Stimulated activated CD4-positive, alpha-beta T cell treated with anti-CD3 and anti-CD28 coated beads, Interleukin-15, amount 100 ng/mL, for 24 hours (primary cell): ENCODE measurements around the gene USP6NL.
A peak's percentile ranks its signal among the peaks of the same experiment; 100 is the strongest.

Experiments
- DNase-seq: peaks from one replicate; pipeline ENCODE4 v3.0.0-alpha.2; 2020

USP6NL gene

DNA sequence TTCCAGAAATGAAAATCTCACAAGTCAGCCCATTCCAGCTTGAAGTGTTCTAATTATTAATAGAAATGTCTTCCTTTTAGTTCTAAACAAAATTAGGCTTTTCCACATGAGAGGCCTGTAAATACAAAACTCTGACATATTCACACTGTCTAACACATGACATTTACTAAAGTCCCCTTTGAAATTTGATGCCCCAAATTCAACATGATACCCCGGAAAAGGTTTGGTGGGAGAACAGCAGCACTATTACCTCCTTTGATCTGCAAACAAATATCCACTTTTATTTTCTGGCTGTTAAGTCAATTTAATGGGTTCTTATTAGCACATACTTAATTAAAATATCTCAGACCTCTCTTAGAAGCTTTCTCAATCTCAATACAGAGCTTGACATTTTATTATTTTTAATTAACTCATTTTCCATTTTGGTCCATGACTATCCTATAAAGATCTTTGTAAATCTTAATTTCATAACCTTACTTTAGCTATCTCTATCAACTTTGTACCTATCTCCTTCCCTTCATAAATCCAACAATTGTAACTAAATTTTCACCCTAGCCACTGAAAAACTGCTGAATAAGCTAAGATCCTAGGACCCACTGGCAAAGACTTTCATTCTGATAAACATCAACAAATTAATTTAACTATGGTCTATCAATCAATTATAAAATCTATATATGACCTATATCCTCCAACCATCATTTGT is 63.2 kb downstream of the USP6NL start:
- DNase-seq, result no peak

DNA sequence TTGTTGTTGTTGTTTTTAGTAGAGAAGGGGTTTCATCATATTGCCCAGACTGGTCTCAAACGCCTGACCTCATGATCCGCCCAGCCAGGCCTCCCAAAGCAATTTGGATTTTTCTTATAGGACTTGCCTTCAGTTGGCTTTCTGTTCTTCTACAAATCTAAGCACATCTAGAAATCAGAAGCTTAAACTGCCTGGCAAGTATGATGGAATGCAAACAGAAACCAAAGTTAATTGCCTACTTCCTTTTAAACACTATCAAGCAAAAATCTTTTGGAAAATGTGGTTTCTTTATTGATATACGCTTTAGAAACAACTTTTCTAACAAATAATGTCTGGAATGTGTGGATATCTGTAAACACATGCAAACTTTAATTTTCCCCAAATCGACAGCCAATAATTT is 64.9 kb downstream of the USP6NL start:
- no peak for DNase-seq

DNA sequence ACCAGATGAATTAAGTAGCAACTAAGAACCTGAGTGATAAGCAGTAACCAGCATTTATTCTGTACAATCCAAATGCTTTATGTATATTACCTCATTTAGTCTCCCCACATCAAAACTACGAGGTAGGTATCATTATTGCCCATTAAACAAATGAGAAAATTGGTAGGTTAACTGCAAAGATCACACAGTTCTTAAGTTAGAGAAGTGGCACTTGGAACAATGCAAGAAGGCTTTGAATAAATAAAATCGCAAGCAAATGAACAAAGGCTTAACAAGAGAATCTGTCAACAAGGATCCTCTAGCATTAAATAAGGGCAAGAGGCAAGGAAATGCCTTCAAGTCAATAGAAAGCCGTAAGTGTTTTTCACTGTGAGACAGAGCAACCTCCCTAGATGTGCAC is 70.2 kb downstream of the USP6NL start:
- no peak for DNase-seq

DNA sequence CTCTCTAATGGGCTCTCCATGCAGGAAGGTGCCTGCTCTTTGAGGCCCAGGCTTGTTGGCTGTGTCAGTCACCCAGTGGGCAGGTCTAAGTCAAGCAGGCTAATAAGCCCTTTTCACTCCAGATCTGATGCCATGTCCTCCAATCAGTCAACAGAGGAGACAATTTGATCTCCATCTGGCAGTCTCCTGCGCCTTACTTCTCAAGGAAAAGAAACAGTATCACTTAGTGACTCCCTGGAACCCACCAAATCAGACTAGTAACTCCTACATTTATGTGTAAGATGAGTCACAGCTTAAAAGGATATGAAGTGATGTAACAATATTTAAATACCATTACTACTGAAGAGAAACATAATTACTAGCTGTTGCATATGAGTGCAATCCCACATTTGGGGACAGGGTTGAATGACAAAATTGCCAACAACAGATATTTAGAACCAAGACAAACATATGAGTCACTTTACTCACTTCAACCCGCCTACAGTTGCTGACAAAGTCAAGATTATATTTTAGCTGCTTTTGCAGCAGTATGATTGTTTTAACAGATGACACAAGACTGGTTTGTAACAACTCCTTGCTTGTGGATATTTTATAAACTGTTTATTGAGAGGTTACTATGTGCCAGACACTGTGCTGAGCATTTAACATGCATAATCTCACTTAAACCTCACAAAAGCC is 72.1 kb downstream of the USP6NL start:
- no peak for DNase-seq

DNA sequence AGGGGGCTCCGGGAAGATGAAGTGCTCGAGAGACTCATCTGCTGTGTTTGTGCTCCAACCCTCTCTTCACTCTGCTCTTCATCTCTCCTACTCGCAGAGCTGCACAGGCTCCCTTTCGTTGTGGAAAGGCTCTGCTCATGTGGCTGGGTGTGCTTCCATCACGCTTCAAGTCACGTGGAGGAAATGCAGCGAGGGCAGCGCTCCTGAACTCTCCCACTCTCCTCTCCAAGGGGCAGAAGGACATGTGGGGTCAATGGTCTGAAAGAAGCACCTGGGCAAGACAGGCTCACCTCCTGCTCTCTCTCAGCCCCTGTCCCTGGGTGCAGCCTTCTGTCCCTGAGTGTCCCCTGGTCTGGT is 72.6 kb downstream of the USP6NL start:
- DNase-seq, result no peak

DNA sequence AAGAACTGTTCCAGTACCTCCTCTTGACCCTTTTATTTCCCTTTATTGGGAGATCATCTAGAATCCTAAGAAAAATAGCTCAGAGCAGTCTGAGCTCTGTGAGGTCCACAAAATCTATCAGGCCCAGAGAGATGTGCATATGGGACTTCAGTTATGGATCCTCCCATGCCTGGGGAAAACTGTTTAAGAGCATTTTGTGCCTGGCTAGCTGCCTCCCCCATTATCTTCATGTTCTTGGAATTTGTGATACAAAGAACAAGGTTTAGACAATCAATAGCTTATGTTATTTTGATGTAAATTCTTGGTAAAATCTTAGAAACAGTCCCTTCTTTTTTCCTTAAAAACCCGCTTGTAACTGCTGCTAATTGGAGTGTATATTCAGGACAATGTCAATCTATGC is 75.2 kb downstream of the USP6NL start:
- DNase-seq, result no peak

DNA sequence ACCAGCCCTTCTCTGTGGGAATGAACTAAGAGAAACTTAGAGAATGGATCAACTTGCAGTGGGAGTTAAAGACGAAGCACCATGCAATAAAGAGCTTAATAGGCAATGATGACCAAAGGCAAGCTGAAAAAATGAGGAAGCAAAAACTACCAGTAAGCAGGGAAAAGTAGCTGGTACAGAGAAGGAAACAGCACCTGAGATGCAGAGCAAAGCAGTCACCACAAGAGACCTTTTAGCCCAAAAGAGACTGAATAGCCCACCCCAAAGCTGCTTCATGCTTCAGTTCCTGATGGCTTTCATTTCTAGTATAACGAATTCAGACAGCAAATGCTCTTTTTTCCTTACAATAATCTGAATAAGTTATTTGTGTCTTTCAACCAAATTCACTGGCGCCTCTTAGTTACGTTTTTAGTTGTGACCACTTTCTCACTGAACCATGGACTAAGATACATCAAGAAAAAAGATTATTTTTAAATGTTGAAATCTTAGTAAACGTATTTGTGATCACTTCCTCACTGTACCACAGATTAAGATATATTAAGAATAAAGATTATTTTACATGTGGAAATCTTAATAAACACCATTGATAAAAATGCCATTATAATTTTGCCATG is 76.0 kb downstream of the USP6NL start:
- DNase-seq, result no peak

DNA sequence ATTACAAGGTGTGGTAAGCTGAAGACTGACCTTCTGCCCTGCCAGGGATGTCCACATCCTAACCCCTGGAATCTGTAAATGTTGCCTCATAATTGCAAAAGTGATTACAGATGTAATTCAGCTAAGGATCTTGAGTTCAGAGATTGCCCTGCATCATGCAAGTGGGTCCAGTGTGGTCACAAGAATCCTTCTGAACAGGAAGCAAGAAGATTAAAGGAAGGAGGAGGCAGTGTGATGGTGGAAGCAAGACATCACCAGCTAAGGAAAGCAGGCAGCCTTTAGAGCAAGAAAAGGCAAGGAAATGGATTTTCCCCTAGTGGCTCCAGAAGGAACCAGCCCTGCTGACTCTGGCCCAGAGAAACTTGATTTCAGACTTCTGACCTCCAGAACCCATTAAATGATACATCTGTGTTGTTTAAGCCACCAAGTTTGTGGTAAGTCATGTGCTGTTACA is 78.1 kb downstream of the USP6NL start:
- no peak for DNase-seq

DNA sequence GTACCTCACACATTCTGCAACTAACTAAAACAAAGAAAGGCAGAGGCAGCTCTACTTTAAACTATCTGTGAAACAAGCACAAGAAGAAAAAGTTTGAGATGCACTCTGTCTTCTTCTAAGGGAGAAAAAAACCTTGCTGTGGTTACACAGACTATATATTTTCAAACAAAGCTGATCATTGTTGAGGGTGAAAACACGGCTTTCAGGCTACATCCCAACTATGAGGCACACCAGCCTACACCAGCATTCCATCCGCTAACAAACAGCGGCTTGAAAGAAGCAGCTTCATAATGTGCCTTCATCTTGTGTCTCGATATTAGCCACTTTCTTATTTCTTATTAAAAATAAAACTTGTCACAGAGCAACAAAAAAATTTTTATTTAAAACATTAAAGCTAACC is 79.1 kb downstream of the USP6NL start:
- no peak for DNase-seq

DNA sequence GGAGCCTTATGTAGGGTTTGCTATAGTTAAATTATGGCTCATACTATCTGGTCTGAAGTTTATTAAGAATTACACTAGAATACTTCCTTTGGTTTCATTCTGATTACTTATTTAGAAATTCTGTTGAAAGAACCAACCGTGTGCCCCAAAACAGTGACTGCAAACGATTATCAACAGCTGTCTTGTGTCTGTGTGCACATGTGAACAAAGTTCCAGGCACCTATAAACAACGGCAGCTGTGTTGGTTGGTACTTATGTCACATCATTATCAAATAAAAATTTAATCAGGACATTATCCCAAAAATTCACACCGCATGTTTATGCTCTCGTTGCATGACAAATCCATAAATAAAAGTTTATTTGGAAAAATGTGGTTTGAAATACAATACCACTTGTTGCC is 80.6 kb downstream of the USP6NL start:
- no peak for DNase-seq

DNA sequence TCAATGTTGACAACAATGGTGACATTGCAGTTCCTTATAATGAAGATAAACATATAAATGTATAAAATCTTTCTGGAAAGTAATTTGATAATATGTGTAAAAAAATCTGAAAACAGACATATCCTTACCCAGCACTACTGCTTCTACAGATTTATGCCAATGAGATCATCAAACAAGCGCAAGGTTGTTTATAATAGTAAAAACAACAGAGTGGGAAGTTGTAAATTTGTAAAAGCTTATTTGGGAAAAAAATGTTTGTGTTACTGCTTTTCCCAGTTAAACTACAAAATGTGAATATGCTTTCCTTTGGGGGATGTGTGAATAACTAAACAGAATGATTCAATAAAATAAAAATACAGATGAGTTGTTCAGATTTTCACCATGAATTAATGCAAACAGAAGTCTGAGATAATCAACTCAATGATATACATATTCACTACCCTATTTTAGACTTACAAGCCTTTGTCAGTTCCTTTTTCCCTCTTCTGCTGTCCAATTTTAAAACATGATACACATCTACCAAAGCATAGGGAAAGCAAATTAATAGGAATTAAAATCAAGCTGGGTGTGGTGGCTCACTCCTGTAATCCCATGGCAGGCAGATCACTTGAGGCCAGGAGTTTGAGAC is 82.1 kb downstream of the USP6NL start:
- DNase-seq, result no peak

DNA sequence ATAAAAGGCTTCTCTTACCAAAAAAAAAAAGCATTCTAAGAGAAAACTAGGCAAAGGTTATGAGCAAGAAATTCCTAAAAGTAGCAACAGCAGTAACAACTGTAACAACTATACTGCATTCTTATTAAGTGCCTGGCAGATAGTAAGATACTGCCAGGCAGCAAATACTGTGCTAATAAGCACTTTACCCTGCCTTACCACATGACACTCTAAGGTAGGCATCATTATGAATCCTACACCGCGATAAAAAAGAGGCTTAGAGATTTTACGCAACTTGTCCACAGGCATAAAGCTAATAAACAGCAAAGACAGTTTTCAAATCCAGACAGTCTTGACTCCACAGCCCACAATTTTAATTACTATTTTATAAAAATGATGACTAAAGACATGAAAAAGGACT is 83.2 kb downstream of the USP6NL start:
- no peak for DNase-seq

DNA sequence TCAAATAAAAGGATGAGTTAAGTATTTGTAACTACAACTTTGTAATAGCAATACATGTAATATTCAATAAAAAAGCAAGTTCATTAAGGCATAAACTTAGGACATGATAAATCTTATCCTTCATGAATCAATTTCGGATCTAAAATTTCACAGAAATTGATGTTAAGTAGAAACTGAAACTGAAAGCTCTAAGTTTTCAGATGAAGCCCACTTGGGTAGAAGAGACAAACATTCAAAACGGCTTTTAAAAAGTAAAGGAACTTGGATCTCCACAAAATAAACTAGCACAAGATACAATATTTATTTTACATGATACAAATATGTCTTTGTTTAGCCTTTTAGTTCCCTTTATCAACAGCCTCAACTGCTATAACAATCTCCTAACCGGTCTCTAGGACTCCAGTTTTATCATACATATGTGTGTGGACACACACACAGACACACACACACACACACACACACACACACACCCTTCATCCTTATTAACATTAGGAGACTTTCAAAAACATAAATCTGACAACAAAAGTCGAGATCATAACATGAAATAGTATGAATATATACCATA is 83.7 kb downstream of the USP6NL start:
- no peak for DNase-seq

DNA sequence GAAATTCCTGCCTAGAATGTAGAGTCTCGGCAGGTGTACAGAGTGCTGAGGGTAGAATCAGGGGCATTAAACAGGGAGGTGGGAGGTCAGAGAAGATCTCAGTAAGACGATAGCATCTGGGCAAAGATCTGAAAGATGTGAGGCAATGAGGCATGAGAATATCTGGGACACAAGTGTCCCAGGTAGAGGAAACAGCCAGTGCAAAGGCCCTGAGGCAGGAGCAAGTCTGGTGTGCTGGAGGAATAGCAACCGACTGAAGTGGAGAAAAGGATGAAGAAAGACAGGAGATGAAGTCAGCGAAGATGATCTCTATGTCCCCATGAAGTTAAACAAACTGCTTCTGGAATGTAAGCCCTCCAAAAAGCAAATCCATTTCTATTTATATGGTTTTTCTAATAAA is 84.4 kb downstream of the USP6NL start:
- DNase-seq, result no peak

DNA sequence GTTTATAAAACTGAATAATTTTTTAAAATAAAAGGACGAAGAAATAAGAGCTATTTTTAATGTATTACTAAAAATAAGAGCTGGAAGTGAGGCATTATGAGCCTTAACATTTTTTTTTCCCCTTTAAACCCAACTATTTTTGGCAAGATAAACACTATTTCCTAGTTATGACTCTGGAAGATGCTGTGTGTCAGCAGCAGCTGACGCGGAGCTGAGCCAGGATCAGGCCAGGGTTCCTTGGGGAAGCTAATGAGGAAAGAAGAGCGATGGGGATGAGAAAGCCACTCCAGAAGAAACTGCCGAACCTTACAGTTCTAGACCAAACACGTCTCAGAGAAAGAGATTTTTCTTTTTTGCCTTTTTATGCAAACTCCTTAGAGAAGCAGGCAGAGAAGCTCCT is 85.9 kb downstream of the USP6NL start:
- DNase-seq, result no peak

DNA sequence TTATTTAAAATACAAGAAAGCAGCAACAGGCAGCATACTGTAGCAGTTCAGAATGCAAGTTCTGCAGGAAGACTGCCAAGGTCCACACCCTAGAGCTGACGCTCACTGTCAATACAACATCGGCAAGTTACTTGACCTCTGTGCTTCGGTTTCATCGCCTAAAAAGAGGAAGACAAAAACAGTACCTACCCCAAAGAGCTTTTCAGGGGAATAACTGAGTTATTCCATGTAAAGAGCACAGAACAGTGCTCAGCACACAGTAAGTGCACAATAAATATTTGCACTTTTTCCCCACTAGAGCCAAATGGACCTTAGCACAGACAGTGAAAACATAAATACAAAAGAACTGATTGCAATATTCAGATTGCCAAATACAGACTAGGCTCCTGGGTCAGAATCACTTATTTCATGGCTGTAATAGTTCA is 88.6 kb downstream of the USP6NL start:
- no peak for DNase-seq

DNA sequence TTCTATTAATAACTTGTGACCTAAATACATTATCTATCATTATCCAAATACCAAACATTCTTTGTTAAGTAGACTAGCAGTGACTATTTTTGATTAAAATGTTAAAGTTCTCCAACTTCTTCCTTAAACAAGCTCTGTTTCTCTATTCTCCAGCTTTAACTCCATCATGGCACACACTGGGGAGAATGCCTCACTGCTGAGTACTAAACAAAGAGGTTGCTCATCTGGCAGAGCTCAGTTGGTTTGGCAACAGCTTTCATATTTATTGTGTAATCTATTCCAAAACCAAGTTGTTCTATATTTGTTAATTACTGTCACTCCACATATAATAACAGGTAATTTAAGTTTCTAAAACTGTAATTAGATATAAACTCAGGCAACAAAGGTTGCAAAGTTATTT is 89.6 kb downstream of the USP6NL start:
- DNase-seq, result no peak

DNA sequence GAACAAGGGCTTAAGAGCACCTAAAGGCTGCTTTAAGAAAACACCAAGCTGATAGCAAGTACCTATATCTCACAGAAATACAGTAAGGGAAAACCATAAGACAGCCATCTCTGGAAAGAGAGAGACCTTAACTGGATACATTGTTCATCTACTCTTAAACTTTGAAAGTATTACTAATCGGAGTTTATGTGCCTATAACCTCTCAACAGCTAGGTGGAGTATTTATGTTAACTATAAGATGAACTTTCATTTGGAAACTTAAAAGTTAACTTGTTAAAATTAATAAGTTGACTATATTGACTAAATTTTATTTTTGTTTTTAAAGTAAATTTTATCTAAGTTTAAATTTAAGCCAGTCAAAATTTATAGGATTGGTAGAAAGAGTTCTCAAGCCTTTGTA is 90.6 kb downstream of the USP6NL start:
- DNase-seq, result no peak

DNA sequence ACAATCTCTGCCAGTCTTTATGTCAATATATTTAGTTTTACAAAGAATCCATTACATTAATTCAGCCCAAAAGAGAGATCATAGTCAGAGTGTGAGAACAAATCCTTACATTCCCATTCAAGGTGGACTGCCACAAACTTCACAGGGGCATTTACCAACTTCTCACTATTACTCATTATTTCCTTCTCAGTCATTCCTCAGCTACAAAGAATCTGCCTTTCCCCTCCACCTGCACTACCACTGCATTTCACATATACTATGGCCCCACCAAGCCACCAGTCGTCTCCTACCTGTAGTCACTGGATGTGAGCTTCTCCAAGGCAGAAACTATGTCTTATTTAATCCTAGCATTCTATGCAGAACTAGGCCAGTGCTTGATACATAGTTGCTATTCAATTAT is 94.3 kb downstream of the USP6NL start:
- peak; percentile 33 for DNase-seq

DNA sequence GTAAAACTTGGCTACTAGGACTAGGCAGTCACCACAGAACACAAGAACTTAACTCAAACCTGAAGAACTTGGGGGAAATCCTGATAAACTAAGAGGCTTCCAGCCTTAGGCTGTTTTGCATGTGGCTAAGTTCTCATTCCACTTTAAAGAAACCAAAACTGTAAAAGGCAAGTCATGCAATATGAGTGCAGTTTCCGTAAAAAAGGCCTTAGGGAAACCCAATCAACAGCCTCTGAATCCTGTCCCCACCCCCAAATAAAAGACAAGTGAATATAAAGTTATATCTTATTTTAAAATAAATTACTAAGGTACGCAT is 95.1 kb downstream of the USP6NL start:
- DNase-seq, result no peak

DNA sequence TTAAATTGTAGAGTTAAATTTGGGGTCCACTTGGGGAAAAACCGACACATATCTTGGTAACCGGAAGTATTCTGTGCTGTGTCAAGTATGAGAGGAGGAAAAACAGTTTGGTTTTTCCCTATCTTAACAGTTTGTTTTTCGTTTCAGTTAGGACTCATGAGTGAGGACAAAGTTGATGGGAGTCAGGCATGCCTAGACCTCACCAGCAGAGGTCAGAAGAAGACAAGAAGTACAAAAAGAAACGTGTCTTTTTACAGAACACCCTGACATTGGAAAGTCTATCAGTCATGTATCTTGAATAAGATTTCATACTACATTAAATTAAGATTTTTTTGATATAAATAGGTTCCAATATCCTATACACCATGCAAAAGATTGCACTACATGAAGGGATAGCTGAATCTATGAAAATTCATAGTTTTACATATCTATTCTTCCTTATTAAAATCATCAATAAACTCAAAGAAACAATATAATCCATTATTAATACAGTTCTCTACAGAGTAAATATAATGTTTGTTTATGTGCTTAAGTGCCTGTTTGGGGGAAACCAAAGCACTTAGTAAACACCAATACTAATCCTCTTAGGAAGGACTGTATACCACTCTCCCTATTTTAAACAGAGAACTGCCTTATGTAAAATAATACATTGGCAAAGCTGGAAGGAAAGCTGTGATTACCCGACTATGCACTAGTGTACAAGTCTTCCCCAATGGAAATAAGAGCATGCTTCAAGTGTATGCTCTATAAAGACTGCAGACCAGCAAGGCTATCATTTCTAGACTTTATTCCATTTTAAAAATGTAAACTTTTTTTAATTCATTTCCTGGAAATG is 95.6 kb downstream of the USP6NL start:
- DNase-seq, result peak; percentile 55

DNA sequence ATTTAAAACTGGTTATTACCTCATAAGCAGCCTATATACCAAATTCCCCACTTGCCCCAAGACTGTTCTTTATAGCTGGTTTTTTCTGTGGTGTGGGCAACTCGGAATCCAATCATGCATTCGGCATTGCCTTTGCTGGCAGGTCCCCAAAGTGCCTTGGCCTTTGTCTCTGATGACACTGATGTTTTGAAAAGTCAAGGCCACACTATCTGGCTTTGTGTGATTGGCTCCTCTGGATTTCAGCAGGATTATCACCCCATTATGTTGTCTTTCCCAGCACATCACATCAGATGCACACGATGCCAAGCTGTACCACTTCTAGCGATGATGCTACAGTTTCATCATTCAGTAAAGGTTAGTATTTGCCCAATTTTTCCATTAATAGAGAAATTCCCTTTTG is 97.7 kb downstream of the USP6NL start:
- no peak for DNase-seq

DNA sequence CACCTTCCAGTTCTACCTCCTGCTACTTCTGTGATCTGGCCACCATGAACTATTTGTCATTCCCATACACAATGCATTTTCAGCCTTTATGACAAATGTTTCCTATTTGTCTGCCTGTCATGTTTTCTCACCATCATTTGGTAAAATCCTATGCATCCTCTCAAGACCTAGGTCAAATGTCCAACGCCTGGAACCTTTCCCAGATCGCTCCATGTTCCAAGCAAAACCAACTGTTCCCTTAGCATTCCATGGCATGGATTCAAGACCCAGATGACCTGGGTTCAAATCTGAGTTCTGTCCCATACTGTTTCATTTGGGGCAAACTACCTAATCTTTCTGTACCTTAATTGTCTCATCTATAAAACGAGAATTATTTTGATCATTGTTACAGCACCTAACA is 98.9 kb downstream of the USP6NL start:
- no peak for DNase-seq
